Astrocyte (in vitro differentiated cells and primary cell): ENCODE measurements around the gene MON1B. TPM values are rescaled to one million over a fixed set of nuclear protein-coding genes. Genes with fewer than 3 reads are reported as not detected.

ENCODE experiments used
- DNase-seq: peaks from one replicate; pipeline ENCODE4 v3.0.0-alpha.2; 2010; ENCODE audit warnings: low read depth
- FAIRE-seq: peaks from 2 replicates; lab custom pipeline; 2011; peaks lifted over from hg19 to GRCh38; lab: Jason Lieb, UNC
- H2AFZ ChIP-seq: 2 replicates; pipeline ENCODE4 v1.6.0; 2012; ENCODE audit warnings: low read depth, low read length, inconsistent platforms
- H3K27ac ChIP-seq: 2 replicates; pipeline ENCODE4 v1.5.1; 2011; ENCODE audit warnings: low read depth, low read length, inconsistent platforms
- H3K27me3 ChIP-seq: 2 replicates; pipeline ENCODE4 v1.6.0; 2011; ENCODE audit warnings: low read length, inconsistent platforms; ENCODE audit not compliant: insufficient read depth
- H3K36me3 ChIP-seq: 2 replicates; pipeline ENCODE4 v1.5.1; 2011; ENCODE audit warnings: low read length, inconsistent platforms; ENCODE audit not compliant: insufficient read depth
- H3K4me1 ChIP-seq: 2 replicates; pipeline ENCODE4 v1.5.1; 2011; ENCODE audit warnings: low read length, inconsistent platforms; ENCODE audit not compliant: insufficient read depth
- H3K4me2 ChIP-seq: 2 replicates; pipeline ENCODE4 v1.6.0; 2012; ENCODE audit warnings: low read length, inconsistent platforms
- H3K4me3 ChIP-seq: 2 replicates; pipeline ENCODE4 v1.5.1; 2011; ENCODE audit warnings: low read depth, mild to moderate bottlenecking, low read length, inconsistent platforms; ENCODE audit not compliant: insufficient read depth
- H3K79me2 ChIP-seq: 2 replicates; pipeline ENCODE4 v1.6.0; 2012; ENCODE audit warnings: mild to moderate bottlenecking, low read length, inconsistent platforms; ENCODE audit not compliant: insufficient read depth
- H3K9ac ChIP-seq: 2 replicates; pipeline ENCODE4 v1.6.0; 2012; ENCODE audit warnings: mild to moderate bottlenecking, low read length, inconsistent platforms
- H3K9me3 ChIP-seq: 2 replicates; pipeline ENCODE4 v1.5.1; 2012; ENCODE audit warnings: low read depth, mild to moderate bottlenecking, low read length, inconsistent platforms; ENCODE audit not compliant: insufficient read depth
- H4K20me1 ChIP-seq: 2 replicates; pipeline ENCODE4 v1.6.0; 2012; ENCODE audit warnings: low read length, inconsistent platforms; ENCODE audit not compliant: insufficient read depth
- H3K27ac Mint-ChIP-seq: one replicate; pipeline ENCODE4 v1.8.0; 2021; ENCODE audit warnings: mild to moderate bottlenecking, mixed read lengths; ENCODE audit not compliant: unreplicated experiment
- H3K27me3 Mint-ChIP-seq: one replicate; pipeline ENCODE4 v1.8.0; 2021; ENCODE audit warnings: low read depth, mixed read lengths; ENCODE audit not compliant: unreplicated experiment
- H3K36me3 Mint-ChIP-seq: one replicate; pipeline ENCODE4 v1.8.0; 2021; ENCODE audit warnings: low read depth, mixed read lengths; ENCODE audit not compliant: unreplicated experiment
- H3K4me1 Mint-ChIP-seq: one replicate; pipeline ENCODE4 v1.8.0; 2021; ENCODE audit warnings: low read depth, mixed read lengths; ENCODE audit not compliant: unreplicated experiment
- H3K4me3 Mint-ChIP-seq: one replicate; pipeline ENCODE4 v1.8.0; 2021; ENCODE audit warnings: mild to moderate bottlenecking, moderate library complexity, mixed read lengths; ENCODE audit not compliant: unreplicated experiment
- H3K9me3 Mint-ChIP-seq: one replicate; pipeline ENCODE4 v1.8.0; 2021; ENCODE audit warnings: mild to moderate bottlenecking, mixed read lengths; ENCODE audit not compliant: unreplicated experiment
- CTCF ChIP-seq: IDR thresholded peaks from 2 replicates; pipeline ENCODE4 v1.5.1; 2011; ENCODE audit warnings: low read depth, mild to moderate bottlenecking, inconsistent platforms, low read length, moderate library complexity; ENCODE audit not compliant: insufficient read depth
- EZH2 ChIP-seq: IDR thresholded peaks from 2 replicates; pipeline ENCODE4 v1.6.1; 2012; ENCODE audit warnings: mild to moderate bottlenecking, low read length, inconsistent platforms; ENCODE audit not compliant: insufficient read depth
- total RNA-seq: library from RNA; stranded (reverse); gene quantifications from 2 replicates; pipeline ENCODE4 v1.2.1, GENCODE V29; 2021

MON1B gene
- total RNA-seq, 1 donor from 2014 or later = 40.5 TPM

GRCh38 chr16:77227745-77228144 lies 36.8 kb downstream of the MON1B start:
- Mint-ChIP-seq H3K27me3 (no peaks in the 10 kb centered on the region), H3K4me3 (no peak overlapping the region), H3K36me3 (no peaks in the 10 kb centered on the region), H3K9me3 (no peaks in the 10 kb centered on the region), H3K27ac (no peak overlapping the region), H3K4me1 (peaks cover 4% of the 10 kb centered on the region)
- no peak overlapping the region for H2AFZ ChIP-seq
- no peaks in the 10 kb centered on the region for H3K79me2 ChIP-seq
- H3K36me3 ChIP-seq = no peaks in the 10 kb centered on the region
- no peaks in the 10 kb centered on the region for H3K9me3 ChIP-seq
- H3K9ac ChIP-seq = no peak overlapping the region
- FAIRE-seq (no peak), DNase-seq (no peak)
- TF ChIP-seq EZH2 (no peak), CTCF (no peak)
- H4K20me1 ChIP-seq = no peaks in the 10 kb centered on the region
- H3K4me1 ChIP-seq = no peaks in the 10 kb centered on the region
- no peak overlapping the region for H3K4me2 ChIP-seq
- no peak overlapping the region for H3K27ac ChIP-seq
- H3K27me3 ChIP-seq = no peaks in the 10 kb centered on the region
- no peak overlapping the region for H3K4me3 ChIP-seq

GRCh38 chr16:77231047-77231446 lies 40.1 kb downstream of the MON1B start:
- DNase-seq (no peak), FAIRE-seq (no peak)
- H3K4me3 ChIP-seq = no peak overlapping the region
- TF ChIP-seq EZH2 (no peak), CTCF (no peak)
- H3K9me3 ChIP-seq = no peaks in the 10 kb centered on the region
- no peak overlapping the region for H3K9ac ChIP-seq
- peaks cover 1% of the 10 kb centered on the region for H3K4me1 Mint-ChIP-seq
- H3K79me2 ChIP-seq = no peaks in the 10 kb centered on the region
- H3K27ac Mint-ChIP-seq = no peak overlapping the region
- no peaks in the 10 kb centered on the region for H4K20me1 ChIP-seq
- H3K27me3 ChIP-seq = no peaks in the 10 kb centered on the region
- no peaks in the 10 kb centered on the region for H3K36me3 Mint-ChIP-seq
- H3K36me3 ChIP-seq = no peaks in the 10 kb centered on the region
- H3K4me3 Mint-ChIP-seq = no peak overlapping the region
- no peak overlapping the region for H3K27ac ChIP-seq
- H3K4me2 ChIP-seq = no peak overlapping the region
- H3K4me1 ChIP-seq = no peaks in the 10 kb centered on the region
- no peak overlapping the region for H2AFZ ChIP-seq
- no peaks in the 10 kb centered on the region for H3K9me3 Mint-ChIP-seq
- H3K27me3 Mint-ChIP-seq = no peaks in the 10 kb centered on the region

- Histone ChIP-seq H3K9ac (no peak overlapping the region), H3K36me3 (no peaks in the 10 kb centered on the region), H2AFZ (no peak overlapping the region), H3K4me3 (no peak overlapping the region), H3K79me2 (no peaks in the 10 kb centered on the region), H3K27me3 (no peaks in the 10 kb centered on the region), H3K4me1 (no peaks in the 10 kb centered on the region), H3K27ac (no peak overlapping the region), H3K9me3 (no peaks in the 10 kb centered on the region), H4K20me1 (no peaks in the 10 kb centered on the region), H3K4me2 (no peak overlapping the region)
- FAIRE-seq (no peak), DNase-seq (no peak)
- Mint-ChIP-seq H3K9me3 (no peaks in the 10 kb centered on the region), H3K4me3 (no peak overlapping the region), H3K27ac (no peak overlapping the region), H3K36me3 (no peaks in the 10 kb centered on the region), H3K4me1 (no peaks in the 10 kb centered on the region), H3K27me3 (no peaks in the 10 kb centered on the region)
- TF ChIP-seq EZH2 = no peak
- TF ChIP-seq CTCF = no peak
Measured at GRCh38 chr16:77233799-77234519, 43.0 kb downstream of the MON1B start.
